A549 (cell line): ENCODE results near the gene TSPAN18.

Experiments used
- JUNB ChIP-seq: fragments of >200 bp; sonication (Bioruptor Twin); formaldehyde crosslinking; IDR thresholded peaks from 2 replicates; pipeline ENCODE4 v1.6.1; 2016
- TF ChIP-seq, protein P1 (sequence below): fragments of >200 bp; sonication (Bioruptor Twin); formaldehyde crosslinking; IDR thresholded peaks from 3 replicates; pipeline ENCODE4 v1.5.1; 2016

DNA sequence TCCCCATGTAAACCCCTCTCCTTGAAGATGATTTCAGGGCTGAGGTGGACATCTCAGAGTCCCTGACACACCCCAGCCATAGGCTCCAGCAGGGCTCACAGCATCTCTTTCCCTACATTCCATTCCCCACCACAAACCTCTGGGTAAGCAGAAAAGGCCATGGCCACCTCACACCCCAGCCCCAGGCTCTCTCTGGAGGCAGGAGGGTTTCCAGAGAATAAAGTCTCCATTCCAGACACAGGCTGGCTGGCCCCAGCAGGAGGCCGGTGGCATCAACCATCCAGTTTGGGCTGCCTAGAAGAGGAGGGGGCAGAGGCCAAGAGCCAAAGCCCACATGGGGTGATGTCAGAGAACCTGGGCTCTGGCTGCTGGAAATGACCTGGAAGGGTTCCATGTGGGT is 162.5 kb downstream of the TSPAN18 start:
- TF ChIP-seq JUNB: no peak
- TF ChIP-seq, protein P1, sequence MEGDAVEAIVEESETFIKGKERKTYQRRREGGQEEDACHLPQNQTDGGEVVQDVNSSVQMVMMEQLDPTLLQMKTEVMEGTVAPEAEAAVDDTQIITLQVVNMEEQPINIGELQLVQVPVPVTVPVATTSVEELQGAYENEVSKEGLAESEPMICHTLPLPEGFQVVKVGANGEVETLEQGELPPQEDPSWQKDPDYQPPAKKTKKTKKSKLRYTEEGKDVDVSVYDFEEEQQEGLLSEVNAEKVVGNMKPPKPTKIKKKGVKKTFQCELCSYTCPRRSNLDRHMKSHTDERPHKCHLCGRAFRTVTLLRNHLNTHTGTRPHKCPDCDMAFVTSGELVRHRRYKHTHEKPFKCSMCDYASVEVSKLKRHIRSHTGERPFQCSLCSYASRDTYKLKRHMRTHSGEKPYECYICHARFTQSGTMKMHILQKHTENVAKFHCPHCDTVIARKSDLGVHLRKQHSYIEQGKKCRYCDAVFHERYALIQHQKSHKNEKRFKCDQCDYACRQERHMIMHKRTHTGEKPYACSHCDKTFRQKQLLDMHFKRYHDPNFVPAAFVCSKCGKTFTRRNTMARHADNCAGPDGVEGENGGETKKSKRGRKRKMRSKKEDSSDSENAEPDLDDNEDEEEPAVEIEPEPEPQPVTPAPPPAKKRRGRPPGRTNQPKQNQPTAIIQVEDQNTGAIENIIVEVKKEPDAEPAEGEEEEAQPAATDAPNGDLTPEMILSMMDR: no peak
